GM18508 (cell line): ENCODE data around the gene SLFN14.

ENCODE experiments used
- ATAC-seq: cut with Tn5 transposase; IDR thresholded peaks from one replicate; pipeline ENCODE4 v1.9.1; 2021; ENCODE audit warnings: moderate number of reproducible peaks; ENCODE audit not compliant: insufficient read depth, unreplicated experiment

The SLFN14 gene

DNA sequence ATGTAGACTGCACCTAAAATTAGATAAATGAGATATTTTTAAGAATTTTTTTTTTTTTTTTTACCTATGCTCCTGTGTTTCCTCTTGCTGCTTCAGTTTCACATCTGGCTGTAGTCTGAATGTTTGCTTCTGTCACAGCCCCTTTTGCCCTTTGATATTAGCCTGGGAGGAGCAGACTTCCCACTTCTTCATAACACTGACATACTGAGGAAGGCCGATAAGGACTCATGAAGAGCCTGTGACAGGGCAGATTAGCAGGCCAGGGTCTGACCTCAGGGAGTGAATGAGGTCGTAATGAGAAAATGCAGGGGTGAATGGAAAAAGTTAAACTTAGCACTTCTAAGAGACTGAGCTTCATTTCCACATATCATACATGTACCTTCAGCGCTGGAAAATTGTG is at the start of gene SLFN14:
Gene SLFN14, minus strand, starts transcription at position 117 of the 400 bp plus-strand sequence. CDS start 2,757 bp downstream, outside the sequence.
- no peak for ATAC-seq

DNA sequence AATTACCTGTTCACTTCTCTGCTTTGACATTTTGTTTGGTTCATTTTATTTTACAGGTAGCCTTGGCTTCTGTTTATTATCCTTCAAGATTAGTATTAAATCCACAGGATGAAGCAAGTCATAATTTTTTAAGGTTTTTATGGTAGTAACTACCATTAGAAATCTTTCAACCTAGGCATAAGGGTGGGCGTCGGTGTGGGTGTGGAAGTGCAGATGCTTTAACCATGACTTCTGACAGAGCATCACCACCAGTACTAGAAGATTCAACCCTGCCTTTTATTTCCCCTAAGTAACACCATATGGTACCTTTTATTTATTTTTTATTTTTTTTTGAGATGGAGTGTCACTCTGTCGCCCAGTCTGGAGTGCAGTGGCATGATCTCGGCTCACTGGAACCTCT is 49.2 kb upstream of the SLFN14 start:
- ATAC-seq, result no peak

DNA sequence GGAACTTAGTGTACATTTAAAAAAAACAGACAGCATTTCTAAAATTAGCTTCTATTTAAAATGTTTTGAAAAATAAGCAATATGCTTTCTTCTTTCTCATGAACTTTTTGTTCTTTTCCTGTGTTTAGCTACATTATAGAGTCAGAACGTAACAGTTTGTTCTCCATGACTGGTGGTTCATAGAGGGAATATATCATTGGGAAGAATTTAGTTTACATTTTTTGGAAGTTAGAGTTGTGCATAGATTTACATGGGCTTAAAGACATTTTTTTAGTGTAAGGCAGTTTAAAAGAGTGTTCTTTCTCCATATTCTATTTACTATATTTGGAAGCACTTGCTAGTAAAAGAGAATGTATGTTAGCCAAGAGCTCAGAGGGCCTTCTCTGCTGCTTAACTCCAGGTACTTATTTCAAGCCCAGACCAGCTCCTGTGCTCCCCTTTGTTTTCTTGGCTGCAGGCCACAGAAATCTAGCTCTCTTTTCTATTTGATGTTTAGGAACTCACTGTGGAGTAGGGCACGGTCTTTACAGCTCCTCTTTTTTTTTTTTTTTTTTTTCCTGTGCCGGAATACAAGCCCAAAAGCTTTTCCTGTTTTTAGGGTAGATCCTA is 46.7 kb upstream of the SLFN14 start:
- ATAC-seq, result no peak

DNA sequence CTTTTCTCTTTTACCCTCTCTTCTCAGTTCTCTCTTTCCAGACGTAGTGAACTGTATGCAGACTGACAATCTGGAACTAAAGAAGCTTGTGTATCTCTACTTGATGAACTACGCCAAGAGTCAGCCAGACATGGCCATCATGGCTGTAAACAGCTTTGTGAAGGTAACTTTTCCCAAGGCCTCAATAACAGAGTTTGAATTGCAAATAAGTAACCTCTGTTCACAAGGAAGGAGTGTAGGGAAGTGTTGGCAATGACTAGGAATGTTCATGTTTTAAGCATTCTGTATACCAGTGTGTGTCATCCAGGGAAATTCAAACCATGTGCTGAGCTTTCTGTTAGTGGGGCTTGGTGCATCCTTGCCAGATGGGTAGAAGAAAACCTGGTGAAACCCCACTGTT is 45.1 kb upstream of the SLFN14 start:
- no peak for ATAC-seq

DNA sequence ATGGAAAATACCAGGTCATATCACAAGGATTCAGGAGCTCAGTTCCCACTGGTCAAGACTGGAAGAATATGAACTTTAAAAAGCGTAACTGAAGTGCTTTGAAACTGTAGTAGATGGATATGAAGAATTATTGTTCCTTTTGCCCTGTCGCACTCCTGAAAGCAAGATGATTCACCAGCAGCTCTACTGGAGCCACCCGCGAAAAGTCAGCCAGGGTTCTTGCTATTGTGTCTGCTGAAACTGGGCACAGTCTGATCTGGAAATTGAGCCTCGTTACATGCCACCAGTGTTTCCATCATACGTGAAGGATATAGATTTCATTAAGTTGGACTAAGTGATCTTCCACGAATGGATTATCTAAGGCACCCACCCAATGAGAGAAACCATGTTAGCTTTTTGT is 43.1 kb upstream of the SLFN14 start:
- no peak for ATAC-seq

DNA sequence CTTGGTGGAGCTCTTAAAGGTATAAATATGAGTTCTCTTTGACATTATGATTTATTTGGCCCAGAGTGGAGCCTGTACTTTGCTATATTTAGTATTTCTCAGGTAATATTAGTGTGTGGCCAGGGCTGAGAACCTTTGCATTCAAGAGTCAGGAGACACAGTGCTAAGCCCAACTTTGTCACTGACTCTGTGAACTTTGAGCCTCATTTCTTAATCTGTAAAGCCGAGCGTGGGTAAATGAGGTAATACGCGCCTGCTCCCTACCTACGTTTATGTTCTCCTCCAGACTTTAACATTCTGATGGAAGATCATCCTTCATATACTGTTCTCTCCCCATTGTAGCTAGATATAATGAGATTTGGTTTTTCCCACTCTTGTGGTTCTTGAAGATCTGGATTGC is 37.0 kb upstream of the SLFN14 start:
- no peak for ATAC-seq

DNA sequence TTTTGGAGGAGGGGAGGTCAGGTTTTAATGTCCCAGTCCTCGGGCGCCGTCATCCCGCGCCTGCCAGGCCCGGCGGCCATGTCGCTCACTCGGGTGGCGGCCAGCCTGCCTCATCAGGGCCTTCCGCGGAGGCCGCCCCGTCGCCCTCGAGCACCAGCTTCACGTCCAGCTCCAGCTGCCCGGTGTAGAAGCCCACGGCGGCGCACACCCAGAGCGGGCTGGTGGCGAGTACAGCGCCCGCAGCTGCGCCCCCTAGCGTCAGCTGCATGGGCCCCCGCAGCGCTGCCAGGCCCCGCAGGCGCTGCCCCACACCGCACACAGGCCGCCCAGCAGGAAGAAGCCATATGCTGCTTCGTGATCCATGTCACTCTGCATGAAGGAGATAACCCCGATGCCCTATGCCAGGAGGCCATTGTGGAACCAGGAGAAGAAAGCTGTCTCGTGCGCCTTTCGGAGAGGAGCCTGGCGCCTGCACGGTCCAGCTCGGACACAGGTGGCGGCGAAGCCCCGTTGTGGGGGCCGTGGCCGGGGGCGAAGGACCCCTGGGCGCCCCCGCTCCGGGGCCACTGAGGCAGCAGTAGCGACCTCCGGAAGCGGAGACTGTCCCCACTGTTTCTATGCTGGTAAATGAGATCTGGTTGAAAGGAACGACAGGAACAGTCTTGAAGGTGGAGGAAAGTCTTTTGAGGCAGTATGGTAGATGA is 36.1 kb upstream of the SLFN14 start:
- no peak for ATAC-seq

DNA sequence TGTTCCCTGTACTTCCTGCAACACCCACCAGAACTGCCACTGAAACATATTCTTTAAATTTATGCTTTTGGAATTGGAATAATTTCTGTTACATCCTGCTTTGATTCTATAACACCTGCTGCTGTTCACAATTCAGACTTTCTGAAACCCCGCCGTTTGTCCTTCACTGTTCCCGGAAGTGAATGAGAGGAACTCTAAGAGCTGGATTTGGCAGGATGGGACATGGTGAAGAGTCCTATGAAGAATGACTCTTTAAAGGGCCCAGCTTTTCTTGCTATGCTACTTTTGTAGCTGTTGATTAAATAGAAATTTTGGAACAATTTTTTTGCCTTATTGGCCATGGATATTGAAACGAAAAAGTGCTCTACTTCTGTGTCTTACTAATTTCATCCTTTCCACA is 35.5 kb upstream of the SLFN14 start:
- no peak for ATAC-seq

DNA sequence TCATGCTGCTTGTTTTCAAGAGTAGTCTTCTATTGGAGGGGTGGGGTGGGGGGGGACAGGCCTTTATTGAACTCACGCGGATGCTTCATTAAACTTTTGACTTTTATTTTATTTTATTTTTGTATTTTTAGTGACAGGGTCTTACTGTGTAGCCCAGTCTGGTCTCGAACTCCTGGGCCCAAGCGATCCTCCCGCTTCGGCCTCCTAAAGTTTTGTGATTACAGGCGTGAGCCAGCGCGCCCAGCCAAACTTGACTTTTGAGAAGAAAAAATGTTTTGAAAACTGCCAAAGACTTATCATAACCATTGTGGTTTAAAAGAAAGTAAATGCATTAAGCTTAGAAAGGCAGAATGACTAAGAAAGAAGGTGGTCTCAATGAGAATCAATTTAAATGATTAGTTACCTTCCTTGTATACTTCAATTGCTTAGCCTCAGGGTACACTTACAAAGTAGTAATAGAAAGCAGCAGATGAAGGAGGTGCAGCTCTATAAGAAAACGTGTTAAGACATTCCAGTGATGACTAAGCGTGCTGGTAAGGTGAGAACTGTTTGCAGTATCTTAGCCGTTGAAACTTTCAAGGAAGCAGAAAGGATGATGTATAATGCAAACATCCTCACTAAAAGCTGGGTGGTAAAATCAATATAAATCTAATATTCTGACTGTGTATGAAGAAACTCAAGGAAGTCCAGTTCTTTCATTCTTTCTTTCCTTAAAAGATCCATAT is 27.7 kb upstream of the SLFN14 start:
- ATAC-seq, result no peak

DNA sequence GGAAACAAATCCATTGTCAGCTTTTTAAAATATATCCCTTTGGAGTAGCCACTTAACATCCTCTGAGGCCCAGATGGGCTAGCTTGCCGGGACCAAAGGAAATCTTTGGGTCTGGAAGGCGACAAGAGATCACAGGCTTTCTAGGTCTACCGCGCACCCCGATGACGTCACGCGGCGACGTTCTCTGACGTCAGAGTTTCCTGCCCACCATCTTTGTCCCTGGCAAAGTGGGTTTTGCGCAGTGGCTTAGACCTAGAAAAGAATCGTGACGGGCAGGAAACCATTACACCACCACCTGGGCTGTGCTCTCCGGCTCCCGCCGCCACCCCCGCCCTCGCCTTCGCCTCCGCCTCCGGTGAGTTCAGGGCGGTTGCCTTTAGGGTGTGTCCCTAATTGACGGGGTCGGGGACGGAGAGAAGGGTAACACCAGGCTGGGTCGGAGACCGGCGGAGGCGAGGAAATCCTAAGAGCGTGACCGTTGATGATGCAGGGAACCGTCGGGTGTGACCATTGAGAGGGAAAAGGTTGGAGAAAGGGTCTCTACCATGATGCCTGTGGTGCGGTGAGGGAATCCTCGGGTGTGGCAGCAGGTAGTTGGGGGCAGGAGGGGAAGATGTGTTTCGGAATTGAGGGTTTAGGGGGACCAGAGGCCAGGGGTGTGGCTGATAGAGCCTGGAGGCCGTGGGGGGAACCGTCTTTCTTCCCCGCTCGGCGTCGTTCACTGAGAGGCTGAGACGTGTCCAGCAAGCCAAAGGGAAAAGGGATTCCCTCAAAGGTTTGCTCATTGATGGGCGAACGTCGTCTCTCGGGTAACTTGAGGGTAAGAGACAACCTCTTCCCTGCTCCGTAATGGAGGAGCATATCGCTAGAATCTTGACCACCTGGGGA is 26.7 kb upstream of the SLFN14 start, which contains the start of gene AP2B1:
Gene AP2B1, plus strand, starts transcription at position 249 of the 888 bp plus-strand sequence. CDS start 6,709 bp downstream, outside the sequence.
- peak; percentile 68 for ATAC-seq

DNA sequence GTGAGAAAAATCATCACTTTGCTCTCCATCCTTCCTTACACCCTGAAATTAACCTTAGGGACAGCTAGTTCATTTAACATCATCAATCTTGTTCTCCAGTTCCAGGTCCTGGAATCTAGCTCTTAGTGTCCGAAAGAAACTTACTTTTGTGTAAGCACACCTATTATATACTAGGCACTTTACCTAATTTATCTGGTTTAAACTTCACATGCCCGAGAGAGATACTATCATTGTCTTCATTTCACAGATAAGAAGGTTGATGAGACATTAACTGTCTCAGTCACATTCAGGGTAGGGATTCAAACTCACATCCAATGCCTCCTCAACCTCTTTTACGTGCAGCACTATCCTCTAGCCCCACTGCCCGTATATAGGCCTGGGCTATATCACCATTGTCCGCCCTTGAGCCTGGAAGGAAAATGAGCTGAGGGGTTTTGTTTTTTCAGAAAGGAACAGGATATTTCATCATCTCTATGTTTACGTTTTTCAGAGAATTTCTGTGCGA is 26.0 kb upstream of the SLFN14 start:
- no peak for ATAC-seq

DNA sequence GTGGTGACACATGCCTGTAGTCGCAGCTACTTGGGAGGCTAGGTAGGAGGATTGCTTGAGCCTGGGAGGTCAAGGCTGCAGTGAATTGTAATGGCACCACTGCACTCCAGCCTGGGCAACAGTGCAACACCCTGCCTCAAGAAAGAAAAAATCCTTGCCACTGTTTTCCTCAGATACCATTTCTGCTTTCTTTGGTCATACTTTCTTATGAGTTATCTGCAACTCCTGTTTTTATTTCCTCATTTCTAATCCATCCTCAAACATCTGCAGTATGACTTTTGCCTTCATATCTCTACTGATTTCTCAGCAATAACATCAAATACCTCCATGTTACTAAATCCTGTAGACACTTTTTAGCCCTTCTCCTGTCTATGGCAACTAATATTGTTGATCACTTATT is 23.4 kb upstream of the SLFN14 start:
- no peak for ATAC-seq

DNA sequence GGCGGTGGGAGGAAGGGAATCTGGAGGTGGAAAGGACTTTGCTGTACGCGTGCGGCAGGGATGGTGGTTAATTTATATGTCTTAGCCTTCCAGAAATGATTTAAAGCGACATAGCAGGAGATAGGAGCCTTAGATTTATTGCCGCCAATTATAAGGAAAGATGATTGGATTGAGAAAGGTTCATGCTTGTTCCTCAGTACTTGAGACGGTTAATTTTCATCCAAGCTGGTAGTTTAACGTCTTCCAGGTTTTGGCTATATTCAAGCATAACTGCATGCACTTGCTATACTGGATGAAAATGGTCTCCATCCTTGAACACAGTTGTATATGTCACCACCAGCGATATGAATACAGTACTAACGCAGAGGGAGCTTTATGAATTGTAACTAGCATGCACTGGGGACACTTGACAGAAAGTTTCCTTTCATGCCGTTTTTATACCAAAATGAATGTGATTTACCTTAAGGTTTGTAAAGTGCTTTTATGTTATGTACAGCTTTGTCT is 18.4 kb upstream of the SLFN14 start:
- no peak for ATAC-seq

DNA sequence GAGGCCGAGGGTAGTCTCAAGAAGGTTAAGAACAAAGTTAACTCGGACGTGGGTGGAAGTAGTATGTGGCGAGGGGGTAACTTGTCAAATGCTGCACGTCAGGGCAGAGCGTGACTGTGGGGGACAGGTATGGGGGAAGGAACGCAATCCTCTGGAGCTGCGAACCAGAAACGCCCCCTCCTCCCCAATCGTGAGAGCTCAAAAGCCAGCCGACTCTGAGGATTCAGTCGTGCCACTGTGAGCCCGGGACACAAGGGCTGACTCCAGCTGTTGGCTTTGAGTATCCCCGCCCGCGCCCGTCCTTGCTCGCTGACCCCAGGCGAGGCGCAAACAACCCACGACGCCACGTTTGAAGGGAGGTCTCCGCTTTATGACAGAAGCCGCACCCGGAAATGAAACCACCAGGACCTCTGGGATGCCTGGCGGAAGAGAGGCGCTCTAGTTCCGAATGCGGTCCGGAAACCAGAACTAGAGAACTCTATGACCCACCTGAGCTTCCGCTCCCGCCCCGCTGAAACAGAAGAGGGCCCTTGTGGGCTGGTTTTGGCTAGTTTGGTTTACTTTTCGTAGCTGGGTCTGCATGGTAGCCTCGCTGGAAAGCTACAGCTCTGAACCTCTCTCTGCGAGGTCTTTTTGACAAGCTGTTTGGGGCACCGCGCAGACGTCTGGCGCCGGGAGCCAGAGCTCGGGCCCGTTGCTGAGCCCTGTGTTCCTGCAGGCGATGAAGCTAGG is 17.7 kb upstream of the SLFN14 start, which contains the start of gene PEX12:
Gene PEX12, minus strand, starts transcription at position 375 of the 732 bp plus-strand sequence. CDS start 550 bp downstream, outside the sequence.
- ATAC-seq, result peak; percentile 52

DNA sequence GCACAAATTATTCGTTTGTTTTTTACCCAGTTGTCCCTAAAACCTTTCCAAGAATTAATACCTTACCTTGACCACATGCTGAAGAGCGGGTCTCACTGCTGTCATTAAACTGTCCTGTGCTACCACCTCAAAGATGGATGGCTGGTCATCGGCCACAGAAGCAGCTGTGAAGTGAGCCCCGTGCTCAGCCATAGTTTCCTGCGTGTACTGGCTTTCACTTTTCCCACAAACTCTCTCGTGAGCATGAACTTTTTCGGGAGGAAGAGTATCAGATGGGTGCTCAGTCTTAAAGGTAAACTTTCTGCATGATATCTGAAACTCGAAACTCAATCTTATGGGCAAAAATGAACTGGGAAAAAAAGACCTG is 17.2 kb upstream of the SLFN14 start:
- ATAC-seq, result no peak

DNA sequence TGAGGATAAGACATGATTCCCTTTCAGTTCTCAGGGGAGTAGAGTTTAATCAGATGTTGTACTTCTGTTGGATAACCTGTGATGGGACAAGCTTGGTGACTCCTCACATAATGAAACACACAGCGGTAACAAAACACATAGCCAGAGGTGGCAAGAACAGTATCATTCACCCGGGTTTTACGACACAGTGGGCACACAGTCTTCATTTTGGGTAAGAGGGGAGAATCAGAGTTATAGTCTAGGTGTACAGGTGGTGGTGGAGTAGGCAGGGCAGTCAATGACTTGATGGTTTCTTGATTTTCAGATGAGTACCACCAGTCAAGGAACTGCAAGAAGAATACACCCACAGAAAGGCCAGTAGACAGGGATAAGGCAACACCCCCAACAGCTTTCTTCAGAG is 15.1 kb upstream of the SLFN14 start:
- ATAC-seq, result no peak

DNA sequence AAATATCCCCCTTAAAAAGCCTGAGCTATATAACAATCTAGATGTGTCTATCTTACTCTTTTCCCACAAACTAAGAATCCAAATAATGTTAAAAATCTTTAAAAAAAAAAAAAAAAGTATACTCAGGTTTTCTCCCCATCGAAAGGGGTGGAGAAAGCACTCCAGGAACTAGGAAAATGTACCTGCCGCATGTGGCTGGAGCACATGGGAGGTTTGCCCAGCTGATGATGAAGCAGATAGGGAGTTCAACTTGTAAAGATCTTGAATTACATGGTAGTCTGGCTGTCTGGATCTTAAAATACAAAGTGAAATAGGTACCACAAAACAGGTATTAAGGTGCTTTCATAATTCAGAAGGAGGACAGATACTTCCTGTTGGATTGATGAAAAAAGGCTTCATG is 8.8 kb upstream of the SLFN14 start:
- ATAC-seq, result no peak

DNA sequence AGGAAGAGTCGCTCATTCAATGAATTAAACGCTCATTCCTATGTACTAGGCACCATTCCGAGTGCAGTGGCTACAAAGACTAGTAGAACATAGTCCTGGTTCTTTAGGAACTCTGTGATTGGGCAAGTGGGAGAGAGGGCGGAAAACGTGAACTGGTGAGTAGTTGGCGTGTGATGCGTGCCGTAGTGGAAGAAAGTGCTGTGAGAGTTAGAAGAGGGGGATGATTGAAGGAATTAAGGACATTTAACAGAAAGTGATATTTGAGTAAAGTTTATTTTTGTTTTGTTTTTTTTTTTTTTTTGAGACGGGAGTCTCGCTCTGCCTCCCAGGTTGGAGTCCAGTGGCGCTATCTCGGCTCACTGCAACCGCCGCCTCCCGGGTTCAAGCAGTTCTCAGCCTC is 7.9 kb upstream of the SLFN14 start:
- no peak for ATAC-seq

DNA sequence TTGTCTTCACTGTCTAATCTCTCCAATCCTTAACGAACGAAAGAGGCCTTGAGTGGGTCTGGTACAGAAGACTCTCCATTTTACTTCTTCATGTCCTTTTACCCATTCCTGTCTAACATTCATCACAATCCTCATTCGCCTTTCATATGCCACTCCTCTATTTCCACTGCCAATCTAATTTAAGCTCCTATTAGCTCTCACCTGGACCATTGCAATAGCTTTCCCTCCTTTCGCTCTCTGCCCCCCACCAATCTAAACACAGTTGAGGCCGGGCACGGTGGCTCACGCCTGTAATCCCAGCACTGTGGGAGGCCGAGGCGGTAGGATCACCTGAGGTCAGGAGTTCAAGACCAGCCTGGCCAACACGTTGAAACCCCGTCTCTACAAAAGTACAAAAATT is 6.3 kb upstream of the SLFN14 start:
- no peak for ATAC-seq
